SIG-M5 treated with dmso at 0.1 percent for 504 hours (cell line): ENCODE measurements around the gene OSCP1.

Experiments
- DNase-seq: peaks from one replicate; lab custom pipeline; 2025; ENCODE audit not compliant: unreplicated experiment; lab: John Stamatoyannopoulos, UW

Gene OSCP1

GRCh38 chr1:36475341-36475740, 25.1 kb upstream of the OSCP1 start:
- no peak for DNase-seq

GRCh38 chr1:36472656-36473055, 22.4 kb upstream of the OSCP1 start:
- no peak for DNase-seq

GRCh38 chr1:36471830-36472641, 21.8 kb upstream of the OSCP1 start:
- DNase-seq, result no peak

- DNase-seq, result no peak
Measured at GRCh38 chr1:36469163-36469562, 18.9 kb upstream of the OSCP1 start.

GRCh38 chr1:36467700-36468455, 17.6 kb upstream of the OSCP1 start:
- no peak for DNase-seq

- no peak for DNase-seq
Measured at GRCh38 chr1:36467027-36467410, 16.8 kb upstream of the OSCP1 start.

GRCh38 chr1:36466370-36467026, 16.2 kb upstream of the OSCP1 start:
- no peak for DNase-seq

- no peak for DNase-seq
Measured at GRCh38 chr1:36465731-36466369, 15.6 kb upstream of the OSCP1 start.

GRCh38 chr1:36464605-36465393, 14.5 kb upstream of the OSCP1 start:
- peak; percentile 67 for DNase-seq

GRCh38 chr1:36463803-36464604, 13.8 kb upstream of the OSCP1 start, which contains the start of gene MRPS15:
Gene MRPS15, minus strand, starts transcription at chr1:36464384. Its CDS starts 109 bp downstream, at chr1:36464275.
- DNase-seq, result peak; percentile 95

- DNase-seq, result no peak
Measured at GRCh38 chr1:36463463-36463802, 13.2 kb upstream of the OSCP1 start.

GRCh38 chr1:36458910-36459309, 8.7 kb upstream of the OSCP1 start:
- peak; percentile 6 for DNase-seq

GRCh38 chr1:36457691-36458090, 7.4 kb upstream of the OSCP1 start:
- DNase-seq, result peak; percentile 41

- DNase-seq, result no peak
Measured at GRCh38 chr1:36456391-36456928, 6.2 kb upstream of the OSCP1 start.

GRCh38 chr1:36455386-36455785, 5.1 kb upstream of the OSCP1 start:
- no peak for DNase-seq

GRCh38 chr1:36453600-36454388, 3.5 kb upstream of the OSCP1 start:
- no peak for DNase-seq

- DNase-seq, result no peak
Measured at GRCh38 chr1:36453051-36453450, 2.8 kb upstream of the OSCP1 start.

GRCh38 chr1:36450919-36451305, 661 bp upstream of the OSCP1 start:
- DNase-seq, result no peak
